SK-N-SH treated with all-trans-retinoic acid at 6 μM for 48 hours (cell line): ENCODE measurements around the gene HGS.

Experiments used
- ARNTL ChIP-seq: fragments of 450-650 bp; formaldehyde crosslinking; IDR thresholded peaks from 2 replicates; pipeline ENCODE4 v1.5.0; 2020; ENCODE audit warnings: low read depth, mild to moderate bottlenecking, moderate library complexity, borderline replicate concordance
- ESRRG ChIP-seq: fragments of 250-450 bp; sonication (Bioruptor Pico); IDR thresholded peaks from 2 replicates; pipeline ENCODE4 v1.6.1; 2021; ENCODE audit warnings: mild to moderate bottlenecking
- GLIS3 ChIP-seq: fragments of 250-450 bp; sonication (Bioruptor Pico); IDR thresholded peaks from 2 replicates; pipeline ENCODE4 v1.5.0; 2020; ENCODE audit warnings: mild to moderate bottlenecking, moderate library complexity
- PPARA ChIP-seq: fragments of 250-450 bp; sonication (Bioruptor Pico); IDR thresholded peaks from 2 replicates; pipeline ENCODE4 v1.5.0; 2020; ENCODE audit warnings: mild to moderate bottlenecking, borderline replicate concordance
- TOX ChIP-seq: fragments of 250-450 bp; sonication (Bioruptor Pico); IDR thresholded peaks from 2 replicates; pipeline ENCODE4 v1.8.0; 2021; ENCODE audit warnings: mild to moderate bottlenecking, moderate library complexity, borderline replicate concordance
- ZFP30 ChIP-seq: fragments of 450-650 bp; formaldehyde crosslinking; IDR thresholded peaks from 2 replicates; pipeline ENCODE4 v1.5.0; 2022; ENCODE audit warnings: mild to moderate bottlenecking, moderate library complexity
- ZNF565 ChIP-seq: fragments of 450-650 bp; formaldehyde crosslinking; conservative IDR thresholded peaks from 2 replicates; pipeline ENCODE4 v1.5.0; 2020; ENCODE audit warnings: low read depth, mild to moderate bottlenecking, moderate library complexity
- ZNF70 ChIP-seq: fragments of 450-650 bp; formaldehyde crosslinking; IDR thresholded peaks from 2 replicates; pipeline ENCODE4 v1.5.0; 2020; ENCODE audit warnings: mild to moderate bottlenecking, moderate library complexity
- TF ChIP-seq, protein P1 (sequence below): fragments of 250-450 bp; sonication (Bioruptor Pico); IDR thresholded peaks from 2 replicates; pipeline ENCODE4 v1.8.0; 2020; ENCODE audit warnings: mild to moderate bottlenecking, moderate library complexity, borderline replicate concordance
- TF ChIP-seq, protein P2 (sequence below): fragments of 250-450 bp; sonication (Bioruptor Pico); IDR thresholded peaks from 2 replicates; pipeline ENCODE4 v1.5.0; 2020; ENCODE audit warnings: mild to moderate bottlenecking, moderate library complexity
- TF ChIP-seq, protein P3 (sequence below): fragments of 250-450 bp; sonication (Bioruptor Pico); IDR thresholded peaks from 2 replicates; pipeline ENCODE4 v1.5.1; 2021; ENCODE audit warnings: mild to moderate bottlenecking, moderate library complexity
- TF ChIP-seq, protein P4 (sequence below): fragments of 250-450 bp; sonication (Bioruptor Pico); IDR thresholded peaks from 2 replicates; pipeline ENCODE4 v1.5.1; 2020; ENCODE audit warnings: low read depth, mild to moderate bottlenecking, moderate library complexity
- TF ChIP-seq, protein P5 (sequence below): fragments of 250-450 bp; sonication (Bioruptor Pico); IDR thresholded peaks from 2 replicates; pipeline ENCODE4 v1.8.0; 2021; ENCODE audit warnings: low read depth, mild to moderate bottlenecking, moderate library complexity, borderline replicate concordance

DNA sequence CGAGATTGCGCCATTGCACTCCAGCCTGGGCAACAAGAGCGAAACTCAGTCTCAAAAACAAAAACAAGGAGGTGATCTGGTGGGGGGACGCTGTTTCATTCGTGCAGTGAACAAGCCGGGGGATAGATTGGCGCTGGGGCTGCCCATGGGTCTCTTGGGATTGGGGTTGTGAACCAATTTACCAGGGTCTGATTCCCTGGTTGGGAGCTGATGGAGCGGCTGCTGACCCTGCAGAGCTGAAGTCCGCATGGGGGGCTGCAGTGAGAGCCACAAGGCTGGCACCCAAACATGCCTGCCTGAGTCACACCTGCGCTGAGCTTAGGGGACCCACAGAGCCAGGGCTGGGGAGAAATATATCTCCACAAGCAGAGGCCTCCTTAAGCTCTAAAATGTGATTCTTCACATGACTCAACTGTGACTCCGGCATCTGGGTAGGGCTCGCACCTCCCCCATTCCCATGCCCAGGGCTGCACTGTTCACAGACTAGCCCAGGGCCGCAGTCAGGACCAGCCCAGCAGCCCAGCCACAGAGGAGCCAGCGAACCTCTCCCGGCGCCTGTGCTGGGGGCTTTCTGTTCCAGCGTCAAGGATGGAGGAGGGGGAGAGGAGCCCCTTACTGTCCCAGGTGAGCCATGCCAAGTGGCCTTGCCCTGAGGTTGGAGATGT lies 41.9 kb upstream of the HGS start:
- TF ChIP-seq GLIS3 (CRISPR knock-in tag) = no peak
- TF ChIP-seq, protein P1, sequence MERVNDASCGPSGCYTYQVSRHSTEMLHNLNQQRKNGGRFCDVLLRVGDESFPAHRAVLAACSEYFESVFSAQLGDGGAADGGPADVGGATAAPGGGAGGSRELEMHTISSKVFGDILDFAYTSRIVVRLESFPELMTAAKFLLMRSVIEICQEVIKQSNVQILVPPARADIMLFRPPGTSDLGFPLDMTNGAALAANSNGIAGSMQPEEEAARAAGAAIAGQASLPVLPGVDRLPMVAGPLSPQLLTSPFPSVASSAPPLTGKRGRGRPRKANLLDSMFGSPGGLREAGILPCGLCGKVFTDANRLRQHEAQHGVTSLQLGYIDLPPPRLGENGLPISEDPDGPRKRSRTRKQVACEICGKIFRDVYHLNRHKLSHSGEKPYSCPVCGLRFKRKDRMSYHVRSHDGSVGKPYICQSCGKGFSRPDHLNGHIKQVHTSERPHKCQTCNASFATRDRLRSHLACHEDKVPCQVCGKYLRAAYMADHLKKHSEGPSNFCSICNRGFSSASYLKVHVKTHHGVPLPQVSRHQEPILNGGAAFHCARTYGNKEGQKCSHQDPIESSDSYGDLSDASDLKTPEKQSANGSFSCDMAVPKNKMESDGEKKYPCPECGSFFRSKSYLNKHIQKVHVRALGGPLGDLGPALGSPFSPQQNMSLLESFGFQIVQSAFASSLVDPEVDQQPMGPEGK (CRISPR knock-in tag) = no peak
- TF ChIP-seq, protein P2, sequence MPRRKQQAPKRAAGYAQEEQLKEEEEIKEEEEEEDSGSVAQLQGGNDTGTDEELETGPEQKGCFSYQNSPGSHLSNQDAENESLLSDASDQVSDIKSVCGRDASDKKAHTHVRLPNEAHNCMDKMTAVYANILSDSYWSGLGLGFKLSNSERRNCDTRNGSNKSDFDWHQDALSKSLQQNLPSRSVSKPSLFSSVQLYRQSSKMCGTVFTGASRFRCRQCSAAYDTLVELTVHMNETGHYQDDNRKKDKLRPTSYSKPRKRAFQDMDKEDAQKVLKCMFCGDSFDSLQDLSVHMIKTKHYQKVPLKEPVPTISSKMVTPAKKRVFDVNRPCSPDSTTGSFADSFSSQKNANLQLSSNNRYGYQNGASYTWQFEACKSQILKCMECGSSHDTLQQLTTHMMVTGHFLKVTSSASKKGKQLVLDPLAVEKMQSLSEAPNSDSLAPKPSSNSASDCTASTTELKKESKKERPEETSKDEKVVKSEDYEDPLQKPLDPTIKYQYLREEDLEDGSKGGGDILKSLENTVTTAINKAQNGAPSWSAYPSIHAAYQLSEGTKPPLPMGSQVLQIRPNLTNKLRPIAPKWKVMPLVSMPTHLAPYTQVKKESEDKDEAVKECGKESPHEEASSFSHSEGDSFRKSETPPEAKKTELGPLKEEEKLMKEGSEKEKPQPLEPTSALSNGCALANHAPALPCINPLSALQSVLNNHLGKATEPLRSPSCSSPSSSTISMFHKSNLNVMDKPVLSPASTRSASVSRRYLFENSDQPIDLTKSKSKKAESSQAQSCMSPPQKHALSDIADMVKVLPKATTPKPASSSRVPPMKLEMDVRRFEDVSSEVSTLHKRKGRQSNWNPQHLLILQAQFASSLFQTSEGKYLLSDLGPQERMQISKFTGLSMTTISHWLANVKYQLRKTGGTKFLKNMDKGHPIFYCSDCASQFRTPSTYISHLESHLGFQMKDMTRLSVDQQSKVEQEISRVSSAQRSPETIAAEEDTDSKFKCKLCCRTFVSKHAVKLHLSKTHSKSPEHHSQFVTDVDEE (CRISPR knock-in tag) = no peak
- TF ChIP-seq, protein P3, sequence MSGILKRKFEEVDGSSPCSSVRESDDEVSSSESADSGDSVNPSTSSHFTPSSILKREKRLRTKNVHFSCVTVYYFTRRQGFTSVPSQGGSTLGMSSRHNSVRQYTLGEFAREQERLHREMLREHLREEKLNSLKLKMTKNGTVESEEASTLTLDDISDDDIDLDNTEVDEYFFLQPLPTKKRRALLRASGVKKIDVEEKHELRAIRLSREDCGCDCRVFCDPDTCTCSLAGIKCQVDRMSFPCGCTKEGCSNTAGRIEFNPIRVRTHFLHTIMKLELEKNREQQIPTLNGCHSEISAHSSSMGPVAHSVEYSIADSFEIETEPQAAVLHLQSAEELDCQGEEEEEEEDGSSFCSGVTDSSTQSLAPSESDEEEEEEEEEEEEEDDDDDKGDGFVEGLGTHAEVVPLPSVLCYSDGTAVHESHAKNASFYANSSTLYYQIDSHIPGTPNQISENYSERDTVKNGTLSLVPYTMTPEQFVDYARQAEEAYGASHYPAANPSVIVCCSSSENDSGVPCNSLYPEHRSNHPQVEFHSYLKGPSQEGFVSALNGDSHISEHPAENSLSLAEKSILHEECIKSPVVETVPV = no peak
- TF ChIP-seq ZNF70 = no peak
- no peak for TF ChIP-seq ZNF565 (CRISPR knock-in tag)
- no peak for TF ChIP-seq ARNTL (CRISPR knock-in tag)
- TF ChIP-seq, protein P4, sequence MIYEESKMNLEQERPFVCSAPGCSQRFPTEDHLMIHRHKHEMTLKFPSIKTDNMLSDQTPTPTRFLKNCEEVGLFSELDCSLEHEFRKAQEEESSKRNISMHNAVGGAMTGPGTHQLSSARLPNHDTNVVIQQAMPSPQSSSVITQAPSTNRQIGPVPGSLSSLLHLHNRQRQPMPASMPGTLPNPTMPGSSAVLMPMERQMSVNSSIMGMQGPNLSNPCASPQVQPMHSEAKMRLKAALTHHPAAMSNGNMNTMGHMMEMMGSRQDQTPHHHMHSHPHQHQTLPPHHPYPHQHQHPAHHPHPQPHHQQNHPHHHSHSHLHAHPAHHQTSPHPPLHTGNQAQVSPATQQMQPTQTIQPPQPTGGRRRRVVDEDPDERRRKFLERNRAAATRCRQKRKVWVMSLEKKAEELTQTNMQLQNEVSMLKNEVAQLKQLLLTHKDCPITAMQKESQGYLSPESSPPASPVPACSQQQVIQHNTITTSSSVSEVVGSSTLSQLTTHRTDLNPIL = no peak
- TF ChIP-seq TOX (CRISPR knock-in tag) = no peak
- no peak for TF ChIP-seq ZFP30 (CRISPR knock-in tag)
- TF ChIP-seq, protein P5, sequence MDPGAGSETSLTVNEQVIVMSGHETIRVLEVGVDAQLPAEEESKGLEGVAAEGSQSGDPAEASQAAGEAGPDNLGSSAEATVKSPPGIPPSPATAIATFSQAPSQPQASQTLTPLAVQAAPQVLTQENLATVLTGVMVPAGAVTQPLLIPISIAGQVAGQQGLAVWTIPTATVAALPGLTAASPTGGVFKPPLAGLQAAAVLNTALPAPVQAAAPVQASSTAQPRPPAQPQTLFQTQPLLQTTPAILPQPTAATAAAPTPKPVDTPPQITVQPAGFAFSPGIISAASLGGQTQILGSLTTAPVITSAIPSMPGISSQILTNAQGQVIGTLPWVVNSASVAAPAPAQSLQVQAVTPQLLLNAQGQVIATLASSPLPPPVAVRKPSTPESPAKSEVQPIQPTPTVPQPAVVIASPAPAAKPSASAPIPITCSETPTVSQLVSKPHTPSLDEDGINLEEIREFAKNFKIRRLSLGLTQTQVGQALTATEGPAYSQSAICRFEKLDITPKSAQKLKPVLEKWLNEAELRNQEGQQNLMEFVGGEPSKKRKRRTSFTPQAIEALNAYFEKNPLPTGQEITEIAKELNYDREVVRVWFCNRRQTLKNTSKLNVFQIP (CRISPR knock-in tag) = no peak
- no peak for TF ChIP-seq ESRRG (CRISPR knock-in tag)
- no peak for TF ChIP-seq PPARA
